Endothelial cell of coronary artery (primary cell): ENCODE measurements around the gene NAP1L5. TPM values are rescaled to one million over a fixed set of nuclear protein-coding genes. Genes with fewer than 3 reads are reported as not detected.

Source experiments
- total RNA-seq: library from RNA; depleted of rRNA; stranded (reverse); fragments of >200 nt; gene quantifications from 2 replicates; pipeline ENCODE4 v1.2.3, GENCODE V29; 2014

The NAP1L5 gene
- total RNA-seq = 4.1 and 6.3 TPM in 2 replicates

DNA sequence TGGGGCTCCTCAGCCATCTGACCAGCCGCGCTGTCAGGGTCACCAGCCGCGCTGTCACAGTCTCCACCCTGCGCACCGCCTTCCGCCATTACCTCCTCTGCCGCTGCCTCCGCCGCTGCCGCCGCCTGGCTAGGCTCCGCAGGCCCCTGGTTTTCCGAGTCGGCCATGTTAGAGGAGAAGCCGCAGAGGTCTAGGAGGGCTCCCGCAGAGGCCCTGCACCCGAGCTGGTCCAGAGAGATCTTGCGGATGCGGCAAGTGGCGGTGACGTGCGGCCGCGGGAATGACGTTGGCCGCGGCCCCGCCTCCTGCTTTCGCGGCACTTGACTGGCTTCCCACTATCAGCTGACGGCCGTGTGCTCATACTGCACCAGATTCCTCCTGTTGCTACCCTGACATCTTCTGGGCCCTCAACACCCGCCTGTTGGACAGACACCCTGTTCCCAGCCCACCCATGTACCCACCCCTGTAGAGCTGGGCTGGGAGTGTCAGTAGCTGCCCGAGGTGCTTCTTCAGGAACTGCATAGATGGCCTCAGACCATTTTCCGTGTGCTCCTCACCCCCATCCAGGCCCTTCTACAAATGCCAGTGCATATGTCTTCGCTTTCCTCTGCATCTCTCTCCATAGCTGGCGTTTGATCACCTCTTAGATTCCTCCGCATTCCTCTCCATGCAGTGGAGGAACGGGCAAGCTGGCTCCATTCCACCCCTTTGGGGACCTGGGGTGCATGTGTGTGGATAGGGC is at the start of gene NAP1L5:
Gene NAP1L5 (minus strand): TSS at position 242 of the 742 bp plus-strand sequence. CDS start 75 bp downstream, at position 167.

Other genes starting within 250 kb of the NAP1L5 start
- gene HERC5, start 240.7 kb downstream of the NAP1L5 start, total RNA-seq = 0.28 and 0.63 TPM in 2 replicates
- gene PYURF, start 174.1 kb downstream of the NAP1L5 start, total RNA-seq = 97.8 and 103 TPM in 2 replicates
- gene HERC3, start 105.3 kb downstream of the NAP1L5 start, total RNA-seq = 8.7 and 17.8 TPM in 2 replicates